ENCODE results near the gene TMEM259. TPM values are rescaled to one million over a fixed set of nuclear protein-coding genes. Genes with fewer than 3 reads are reported as not detected.

TMEM259 gene
- total and polyA plus RNA-seq, 9 of the 15 experiments (the other 6 are each of a cell fraction or from before 2014, with no cell fraction given): 0.52 to 231 (median 63.6) TPM

- TF ChIP-seq, protein P1, sequence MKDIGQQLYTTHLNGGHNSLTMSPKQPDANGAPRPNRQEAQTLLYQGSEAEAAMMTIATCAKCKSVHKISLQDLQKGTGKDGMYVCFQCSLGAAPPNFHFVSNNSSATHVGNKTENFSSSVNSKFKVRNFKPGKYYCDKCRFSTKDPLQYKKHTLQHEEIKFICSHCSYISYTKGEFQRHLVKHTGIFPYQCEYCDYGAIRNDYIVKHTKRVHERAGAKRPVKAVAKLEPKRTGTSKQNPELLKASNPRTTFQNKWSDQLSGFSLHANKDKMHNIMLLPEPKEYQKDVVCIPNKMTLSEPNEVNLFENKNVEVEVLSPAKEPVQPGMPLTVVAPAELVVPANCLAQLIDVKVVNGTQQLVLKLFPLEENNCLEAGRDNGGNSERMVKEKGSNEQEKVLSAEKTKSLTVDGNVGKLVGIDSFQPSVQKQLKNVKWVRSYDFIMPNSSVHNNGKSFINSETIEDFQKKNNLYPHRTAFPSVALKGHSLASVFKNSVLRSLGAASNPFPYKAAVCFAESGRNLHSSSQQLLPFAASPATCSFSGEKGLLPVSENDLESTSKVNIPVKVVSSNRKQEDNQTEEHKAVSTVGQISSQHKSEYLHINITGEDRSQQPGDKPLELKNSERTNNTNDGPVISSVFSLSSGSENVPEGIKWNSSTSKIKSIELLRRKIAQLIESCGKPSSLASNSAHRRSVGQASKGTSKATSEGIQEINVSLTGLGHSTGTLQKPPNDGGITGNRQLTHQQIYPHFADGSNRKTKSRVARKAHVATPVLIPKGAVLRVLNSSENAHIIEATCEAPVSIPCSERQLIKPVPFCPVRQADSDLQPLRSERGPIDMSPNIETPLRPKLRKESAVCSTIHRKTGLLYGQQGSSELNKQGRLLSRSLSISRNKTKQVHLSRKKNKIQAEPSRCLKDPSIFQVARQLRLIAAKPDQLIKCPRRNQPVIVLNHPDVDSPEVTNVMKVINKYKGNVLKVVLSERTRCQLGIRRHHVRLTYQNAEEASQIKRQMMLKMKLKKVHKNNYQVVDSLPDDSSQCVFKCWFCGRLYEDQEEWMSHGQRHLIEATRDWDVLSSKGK (CRISPR knock-in tag; IDR thresholded peaks at IDR 0.05): no peak
- TF ChIP-seq ATF3 (IDR thresholded peaks at IDR 0.05) (no peak), ATF3 (CRISPR knock-in tag; conservative IDR thresholded peaks at IDR 0.05) (no peak), FOXK2 (conservative IDR thresholded peaks at IDR 0.05 in 1 of 2, IDR thresholded peaks at IDR 0.05 in 1 of 2; ENCODE audit: low read depth in 2 of 2) (peak; percentile 93 to 95), MECOM (CRISPR knock-in tag; IDR thresholded peaks at IDR 0.05) (no peak), ZBED1 (IDR thresholded peaks at IDR 0.05) (no peak), RCOR1 (IDR thresholded peaks at IDR 0.05; ENCODE audit: borderline replicate concordance in 1 of 2, low read depth in 2 of 2, low read length in 2 of 2) (peak; percentile 55 to 98; a peak in 3 of 4 replicates), GTF2B (IDR thresholded peaks at IDR 0.05; ENCODE audit: extremely low read depth, insufficient read length) (no peak), HDAC8 (tag; IDR thresholded peaks at IDR 0.05) (no peak), CCNT2 (IDR thresholded peaks at IDR 0.05; ENCODE audit: borderline replicate concordance, extremely low read depth, insufficient read length, low read depth, low read length) (no peak), TRIM28 (IDR thresholded peaks at IDR 0.05) (no peak), ZNF347 (CRISPR knock-in tag; IDR thresholded peaks at IDR 0.05; ENCODE audit: low read depth) (no peak), ZKSCAN8 (CRISPR knock-in tag; IDR thresholded peaks at IDR 0.05) (no peak), ZNF24 (IDR thresholded peaks at IDR 0.05) (no peak), CCAR2 (IDR thresholded peaks at IDR 0.05; ENCODE audit: low read depth, low read length) (no peak), ZEB2 (IDR thresholded peaks at IDR 0.05) (peak; percentile 55; the same call in 1 of the 2 replicates), PTRF (tag; IDR thresholded peaks at IDR 0.05) (no peak), MAFK (IDR thresholded peaks at IDR 0.05; ENCODE audit: low read length) (no peak), SP2 (IDR thresholded peaks at IDR 0.05; ENCODE audit: extremely low read depth, low read depth, low read length, poor library complexity, severe bottlenecking) (no peak)
- TF ChIP-seq, protein P2, sequence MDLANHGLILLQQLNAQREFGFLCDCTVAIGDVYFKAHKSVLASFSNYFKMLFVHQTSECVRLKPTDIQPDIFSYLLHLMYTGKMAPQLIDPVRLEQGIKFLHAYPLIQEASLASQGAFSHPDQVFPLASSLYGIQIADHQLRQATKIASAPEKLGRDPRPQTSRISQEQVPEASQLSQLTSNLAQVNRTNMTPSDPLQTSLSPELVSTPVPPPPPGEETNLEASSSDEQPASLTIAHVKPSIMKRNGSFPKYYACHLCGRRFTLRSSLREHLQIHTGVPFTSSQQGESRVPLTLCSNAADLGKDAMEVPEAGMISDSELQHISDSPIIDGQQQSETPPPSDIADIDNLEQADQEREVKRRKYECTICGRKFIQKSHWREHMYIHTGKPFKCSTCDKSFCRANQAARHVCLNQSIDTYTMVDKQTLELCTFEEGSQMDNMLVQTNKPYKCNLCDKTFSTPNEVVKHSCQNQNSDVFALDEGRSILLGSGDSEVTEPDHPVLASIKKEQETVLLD (IDR thresholded peaks at IDR 0.05): no peak; the same call in 1 of the 2 replicates
- TF ChIP-seq, protein P3, sequence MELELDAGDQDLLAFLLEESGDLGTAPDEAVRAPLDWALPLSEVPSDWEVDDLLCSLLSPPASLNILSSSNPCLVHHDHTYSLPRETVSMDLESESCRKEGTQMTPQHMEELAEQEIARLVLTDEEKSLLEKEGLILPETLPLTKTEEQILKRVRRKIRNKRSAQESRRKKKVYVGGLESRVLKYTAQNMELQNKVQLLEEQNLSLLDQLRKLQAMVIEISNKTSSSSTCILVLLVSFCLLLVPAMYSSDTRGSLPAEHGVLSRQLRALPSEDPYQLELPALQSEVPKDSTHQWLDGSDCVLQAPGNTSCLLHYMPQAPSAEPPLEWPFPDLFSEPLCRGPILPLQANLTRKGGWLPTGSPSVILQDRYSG (tag; conservative IDR thresholded peaks at IDR 0.05; ENCODE audit: low read depth): no peak
Measured at GRCh38 chr19:961866-962620, 58.9 kb downstream of the TMEM259 start (continued).
